IPS DF 19.7 (cell line): ENCODE data around the gene FAM131B.
A peak's percentile ranks its signal among the peaks of the same experiment; 100 is the strongest.
"Not testable (repeated sequence)": the region's sequence is repeated elsewhere in the genome, so short reads cannot be mapped to it uniquely, and the experiment has no call there.

Source experiments
- DNase-seq: peaks from one replicate; pipeline ENCODE4 v3.0.0-alpha.2; 2013; ENCODE audit warnings: low read depth, low spot score

The FAM131B gene

DNA sequence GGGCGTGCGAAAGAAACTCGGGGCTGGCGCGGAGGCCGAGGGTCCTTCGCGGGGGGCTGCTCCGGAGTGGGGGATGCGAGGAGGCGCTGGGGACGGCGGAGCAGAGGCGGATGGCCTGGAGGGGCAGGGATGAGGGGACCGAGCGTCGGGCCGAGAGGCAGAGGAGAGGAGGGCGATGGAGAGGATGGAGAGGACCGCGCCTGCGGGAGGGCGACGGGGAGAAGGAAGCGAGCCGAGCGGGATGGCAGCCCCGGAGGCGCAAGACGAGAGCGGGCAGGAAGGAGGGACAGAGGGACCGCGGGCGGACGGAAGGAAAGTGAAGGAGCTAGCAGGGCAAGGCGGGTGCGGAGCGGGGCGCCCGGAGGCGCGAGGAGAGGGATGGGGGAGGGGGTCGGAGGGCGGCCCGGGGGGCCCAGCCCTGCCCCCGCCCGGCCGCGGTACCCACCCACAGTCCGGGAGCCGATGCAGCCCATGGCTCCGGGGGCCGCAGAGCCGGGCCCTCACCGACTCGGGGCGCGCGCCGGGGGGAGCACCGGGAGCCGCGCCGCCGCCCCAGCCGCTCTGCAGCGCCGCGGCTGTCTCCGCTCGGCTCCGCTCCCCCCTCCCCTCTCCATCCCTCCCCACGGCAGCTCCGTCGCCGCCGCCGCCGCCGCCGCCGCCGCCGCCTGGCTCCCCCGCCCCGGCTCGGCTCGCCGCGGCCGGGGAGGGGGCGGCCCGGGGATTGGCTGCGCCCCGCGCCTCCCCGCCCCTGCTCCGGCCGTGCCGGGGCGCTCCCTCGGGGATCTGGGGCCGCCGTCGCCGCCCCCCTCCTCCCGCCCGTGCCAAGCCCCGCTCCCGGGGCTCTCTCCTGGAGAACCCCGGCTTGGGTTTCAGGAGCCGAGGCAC, at the start of gene FAM131B:
Gene FAM131B, minus strand, starts transcription at position 583 of the 885 bp plus-strand sequence. Its CDS starts 110 bp downstream, at position 473.
- no peak for DNase-seq

DNA sequence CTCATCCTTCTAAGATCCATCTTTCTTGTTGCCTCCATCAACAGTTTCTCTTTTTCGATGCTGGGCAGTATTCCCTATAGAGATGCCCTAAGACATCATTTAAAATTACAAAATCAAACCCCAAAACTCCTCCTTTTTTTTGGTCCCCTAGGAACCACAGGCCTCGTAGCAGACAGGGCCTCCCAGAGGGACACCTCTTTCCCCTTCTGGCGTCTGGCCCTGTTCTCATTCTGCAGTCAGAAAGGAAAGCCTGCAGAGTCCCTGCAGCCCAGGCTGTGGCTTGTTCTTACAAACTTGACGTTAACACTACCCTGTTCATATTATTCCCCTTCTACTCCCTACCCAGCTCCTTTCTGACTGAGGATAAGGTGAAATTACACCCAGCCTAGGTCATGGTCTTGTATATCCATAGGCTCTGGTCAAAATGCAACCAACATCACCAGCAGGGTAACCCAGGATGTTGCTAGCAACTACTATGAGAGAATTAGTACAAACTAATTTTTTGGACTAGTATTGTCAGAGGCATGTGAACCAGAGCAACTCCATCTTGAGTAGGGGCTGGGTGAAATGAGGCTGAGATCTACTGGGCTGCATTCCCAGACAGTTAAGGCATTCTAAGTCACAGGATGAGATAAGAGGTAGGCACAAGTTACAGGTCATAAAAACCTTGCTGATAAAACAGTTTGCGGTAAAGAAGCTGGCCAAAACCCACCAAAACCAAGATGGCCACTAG, 49.6 kb upstream of the FAM131B start:
- no peak for DNase-seq

DNA sequence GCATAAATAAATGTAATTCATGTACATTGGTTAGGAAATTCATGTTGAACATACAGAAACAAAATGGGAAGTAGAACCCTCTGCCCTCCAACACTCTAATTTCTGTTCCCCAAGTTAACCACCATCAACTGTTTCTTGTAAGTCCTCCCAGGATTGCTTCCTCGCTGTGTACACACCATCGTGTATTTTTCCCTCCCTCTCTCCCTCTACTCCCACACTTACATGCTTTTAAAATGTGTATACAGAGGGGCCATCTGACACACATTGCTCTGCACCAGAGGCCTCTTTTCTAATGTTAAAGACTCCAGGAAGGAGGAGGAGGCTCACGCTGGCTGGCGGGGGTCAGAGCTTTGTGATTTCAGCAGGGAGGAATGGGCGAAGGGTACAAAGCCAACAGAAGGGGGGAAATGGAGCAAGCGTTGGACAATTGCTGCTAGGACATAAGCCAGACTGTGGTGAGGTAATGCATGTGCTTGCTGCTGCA, 48.0 kb upstream of the FAM131B start:
- no peak for DNase-seq

DNA sequence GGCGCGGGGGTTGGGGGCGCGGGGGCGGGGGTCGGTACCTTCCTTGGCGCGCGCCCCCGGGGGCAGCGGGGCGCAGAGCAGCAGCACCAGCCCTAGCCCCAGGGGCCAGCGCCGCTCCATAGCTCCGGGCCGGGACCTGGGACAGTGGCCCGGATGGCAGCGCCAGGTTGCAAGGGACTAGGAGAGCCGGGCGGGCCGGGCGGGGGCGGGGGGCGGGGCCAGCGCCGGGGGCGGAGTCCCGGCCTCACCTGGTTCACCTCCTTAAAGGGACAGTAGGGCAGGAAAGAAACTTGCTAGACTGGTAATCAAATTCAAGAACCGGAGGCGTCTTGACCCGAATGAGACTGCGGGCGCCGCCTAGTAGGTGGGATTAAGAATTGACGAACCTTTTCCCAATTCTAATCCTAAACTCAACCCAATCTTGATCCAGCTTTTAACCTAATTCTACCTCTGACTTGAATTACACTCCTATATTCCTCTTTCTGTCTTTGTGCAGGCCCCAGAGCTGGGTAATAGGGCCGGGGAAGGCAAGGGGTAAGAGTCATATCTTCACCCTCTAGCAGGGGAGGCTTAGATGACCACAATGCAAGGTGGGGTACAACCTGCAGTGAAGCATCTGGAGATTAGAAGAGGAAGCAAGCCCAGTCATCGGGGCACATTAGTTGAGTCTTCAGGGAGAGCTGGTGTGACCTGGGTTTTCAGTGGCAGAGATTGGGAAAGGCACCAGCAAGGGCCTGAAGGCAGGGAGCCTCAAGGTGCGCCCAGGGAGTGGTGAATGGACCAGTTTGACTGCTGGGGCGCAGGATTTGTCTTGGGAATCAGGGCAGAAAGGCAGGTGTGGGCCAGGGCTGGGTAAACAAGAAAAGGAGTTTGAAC, 46.4 kb upstream of the FAM131B start, which contains the start of gene EPHA1:
Gene EPHA1, minus strand, starts transcription at position 171 of the 876 bp plus-strand sequence. Its CDS starts 51 bp downstream, at position 120.
- peak; percentile 78 for DNase-seq

DNA sequence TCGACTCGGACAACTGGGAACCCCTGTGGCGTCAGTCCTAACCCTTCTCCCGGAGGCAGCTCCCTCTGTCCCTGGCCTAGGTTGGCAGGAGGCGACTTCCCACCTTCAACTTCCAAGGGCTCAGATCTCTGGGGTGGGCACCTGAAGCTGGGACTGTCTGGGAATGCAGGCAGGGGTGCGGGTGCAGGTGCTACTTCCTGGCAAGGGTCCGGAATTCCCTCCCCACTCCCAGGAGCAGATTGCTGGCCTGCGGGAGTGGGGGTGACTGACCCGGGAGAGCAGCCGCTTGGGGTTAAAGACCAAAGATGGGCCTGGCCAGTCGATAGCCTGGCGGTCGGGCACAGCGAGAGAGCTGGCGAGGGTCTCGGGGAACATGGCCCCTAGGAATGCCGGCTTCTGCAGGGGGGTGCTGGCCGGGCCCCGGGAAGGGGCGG, 45.8 kb upstream of the FAM131B start:
- DNase-seq: no peak

DNA sequence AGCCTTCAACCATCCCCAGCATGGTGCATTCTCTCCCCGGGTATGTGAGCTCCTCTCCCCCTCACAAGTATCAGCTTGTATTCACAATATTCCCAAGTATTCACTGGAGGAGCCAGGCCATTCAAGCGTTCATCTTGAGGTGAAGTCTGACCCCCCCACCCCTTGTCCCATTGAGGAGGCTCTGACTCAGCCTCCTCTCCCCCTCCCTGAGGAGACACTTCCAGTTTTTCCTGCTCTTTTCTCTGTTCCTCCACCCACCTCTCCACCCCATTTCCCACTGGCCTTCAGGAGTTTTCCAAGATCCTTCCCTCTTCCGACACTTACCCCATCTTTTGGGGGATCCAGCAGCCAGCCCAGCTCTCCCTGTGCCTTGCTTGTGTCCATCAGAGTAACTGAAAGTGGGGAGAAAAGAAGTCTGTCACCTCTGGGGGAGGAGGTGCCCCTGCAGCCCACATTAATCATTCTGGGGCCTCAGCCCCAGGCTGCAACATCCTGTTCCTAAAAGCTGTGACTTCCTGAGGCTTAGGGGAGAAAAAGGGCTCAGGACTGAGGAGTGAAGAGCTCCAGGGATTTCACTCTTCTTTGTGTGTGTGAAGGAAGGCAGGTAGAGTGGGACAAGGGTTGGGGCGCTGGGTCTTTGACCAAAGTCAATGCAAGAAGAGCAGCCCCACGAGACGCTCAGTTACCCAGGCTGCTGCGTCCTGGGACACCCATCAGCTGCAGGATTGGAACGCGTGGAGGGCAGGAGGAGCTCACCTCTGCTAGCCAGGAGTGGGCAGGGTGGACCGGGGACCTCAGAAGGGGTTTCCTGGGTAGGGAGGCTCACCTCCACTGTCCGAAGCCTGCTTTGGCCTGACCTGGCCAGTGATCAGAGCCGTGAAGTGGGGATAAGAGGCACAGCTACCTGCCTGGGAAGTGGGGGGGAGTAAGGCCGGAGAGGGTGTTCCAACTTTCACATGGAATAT, 45.1 kb upstream of the FAM131B start:
- DNase-seq: no peak

DNA sequence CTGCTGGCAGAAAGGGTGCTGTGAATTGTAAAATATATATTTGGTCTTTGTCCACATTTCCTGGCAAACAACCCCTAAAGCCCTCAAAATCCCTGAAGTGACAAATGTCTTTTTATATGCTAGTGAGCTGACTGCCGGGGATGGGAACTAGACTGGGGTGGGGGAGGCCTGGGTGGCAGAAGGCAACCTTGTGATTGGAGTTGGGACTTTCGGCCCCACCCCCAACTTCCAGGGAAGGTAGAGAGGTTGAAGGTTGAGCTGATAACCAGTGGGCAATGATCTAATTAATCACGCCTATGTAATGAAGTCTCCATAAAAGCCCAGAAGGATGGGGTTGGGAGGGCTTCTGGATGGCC, 43.5 kb upstream of the FAM131B start:
- peak; percentile 61 for DNase-seq

DNA sequence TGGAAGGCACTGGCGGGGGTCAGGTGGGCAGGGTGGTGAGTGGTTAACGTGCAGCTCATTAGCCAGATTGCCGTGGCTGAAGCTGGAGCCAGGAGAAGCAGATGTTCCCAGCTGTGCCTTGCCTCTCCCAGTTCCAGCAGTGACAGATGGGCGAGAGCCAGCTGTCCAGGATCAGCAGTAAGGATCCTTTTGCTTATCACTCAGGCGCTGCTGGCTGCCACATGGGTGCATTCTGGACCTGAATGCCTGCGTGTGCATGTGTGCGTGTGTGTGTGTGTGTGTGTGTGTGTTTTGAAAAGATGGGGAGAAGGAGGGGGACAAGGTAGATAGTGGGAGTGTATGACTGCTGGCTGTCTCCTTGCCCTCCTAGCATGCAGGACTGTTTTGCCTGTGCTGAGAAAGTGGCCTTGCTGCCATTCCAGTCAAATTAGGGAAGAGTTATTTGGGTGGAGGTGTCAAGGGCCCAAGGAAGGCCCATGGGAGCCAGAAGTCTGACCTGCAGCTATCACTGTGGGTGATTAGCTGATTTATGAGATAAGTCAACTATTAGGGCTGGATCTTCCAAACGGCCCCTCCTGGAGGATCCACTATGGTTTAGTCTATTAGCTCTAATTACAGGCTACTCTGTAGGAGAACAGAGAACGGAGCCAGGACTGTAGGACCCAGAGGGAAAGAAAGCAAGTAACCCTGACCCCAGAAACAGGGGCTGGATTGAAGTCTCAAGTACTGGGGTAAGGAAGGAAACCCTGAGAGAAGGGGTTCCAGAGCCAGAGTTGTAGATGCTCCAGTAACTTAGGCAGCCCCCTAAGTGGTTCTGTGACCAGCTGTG, 42.9 kb upstream of the FAM131B start:
- DNase-seq: no peak

DNA sequence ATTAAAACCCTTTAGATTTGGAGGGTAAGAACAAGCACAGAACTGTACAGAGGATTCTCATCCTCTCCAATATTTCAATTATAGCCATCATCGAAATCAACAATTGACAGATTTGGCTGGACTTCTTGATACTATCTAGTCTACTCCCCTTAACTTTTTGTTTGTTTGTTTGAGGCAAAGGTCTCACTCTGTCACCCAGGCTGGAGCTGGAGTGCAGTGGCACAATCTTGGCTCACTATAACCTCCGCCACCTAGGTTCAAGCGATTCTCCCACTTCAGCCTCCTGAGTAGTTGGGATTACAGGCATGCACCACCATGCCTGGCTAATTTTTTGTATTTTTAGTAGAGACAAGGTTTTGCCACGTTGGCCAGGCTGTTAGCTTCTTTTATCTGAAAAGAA, 39.7 kb upstream of the FAM131B start:
- not testable (repeated sequence) for DNase-seq

DNA sequence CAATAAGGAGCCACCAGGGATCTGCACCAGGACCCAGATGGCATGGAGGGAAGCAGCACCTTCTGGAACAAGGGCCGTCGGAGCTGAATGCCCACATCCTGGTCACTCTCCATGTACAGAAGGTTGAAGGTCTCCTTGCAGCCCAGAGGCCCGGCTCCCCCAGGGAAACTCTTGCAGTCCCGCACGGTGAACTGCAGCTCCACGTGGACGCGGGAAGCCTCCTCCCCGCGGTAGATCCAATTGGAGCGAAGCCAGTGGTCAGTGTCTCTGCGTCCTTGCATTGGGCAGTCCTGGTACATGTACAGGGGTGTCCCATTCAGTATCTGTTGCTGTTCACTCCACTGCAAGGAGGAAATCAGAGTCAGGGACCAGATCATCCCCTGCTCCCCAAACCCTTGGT, 38.8 kb upstream of the FAM131B start:
- DNase-seq: no peak

DNA sequence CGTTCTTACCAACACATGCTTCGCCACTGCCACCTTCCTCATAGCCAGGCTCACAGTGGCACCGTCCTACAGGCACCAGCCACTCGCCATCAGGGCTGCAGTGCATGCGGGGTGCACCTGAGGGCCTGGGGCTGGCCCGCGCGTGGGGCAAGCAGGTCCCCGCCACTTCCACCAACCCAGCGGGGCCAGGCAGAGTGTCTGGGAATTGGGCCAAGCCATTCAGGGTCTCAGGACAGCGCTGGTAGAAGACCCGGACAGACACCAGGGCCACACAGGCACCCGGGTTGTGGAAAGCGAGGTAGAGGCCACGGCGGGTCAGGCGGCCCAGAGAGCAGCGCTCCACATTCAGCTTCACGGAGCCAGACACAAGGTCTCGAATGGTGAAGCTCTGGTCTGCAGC, 37.1 kb upstream of the FAM131B start:
- no peak for DNase-seq

DNA sequence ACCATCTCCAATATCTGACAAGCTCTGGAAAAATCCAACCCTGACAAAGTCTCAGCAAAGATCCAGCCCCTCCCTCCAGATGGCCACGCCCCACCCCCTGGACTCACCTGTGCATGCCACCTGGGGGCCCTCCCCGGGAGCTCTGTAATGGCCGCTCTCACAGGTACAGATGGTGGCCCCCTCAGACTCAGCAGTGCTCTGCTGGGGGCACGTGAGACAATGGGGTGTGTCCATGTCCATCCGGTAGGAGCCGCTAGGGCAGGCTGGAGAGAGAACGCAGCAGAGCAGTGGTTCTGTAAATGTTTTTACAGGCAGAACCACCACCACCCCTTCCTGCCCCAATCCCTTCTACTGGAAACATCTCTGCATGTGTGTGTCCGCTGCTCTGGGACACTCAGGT, 36.6 kb upstream of the FAM131B start:
- no peak for DNase-seq

DNA sequence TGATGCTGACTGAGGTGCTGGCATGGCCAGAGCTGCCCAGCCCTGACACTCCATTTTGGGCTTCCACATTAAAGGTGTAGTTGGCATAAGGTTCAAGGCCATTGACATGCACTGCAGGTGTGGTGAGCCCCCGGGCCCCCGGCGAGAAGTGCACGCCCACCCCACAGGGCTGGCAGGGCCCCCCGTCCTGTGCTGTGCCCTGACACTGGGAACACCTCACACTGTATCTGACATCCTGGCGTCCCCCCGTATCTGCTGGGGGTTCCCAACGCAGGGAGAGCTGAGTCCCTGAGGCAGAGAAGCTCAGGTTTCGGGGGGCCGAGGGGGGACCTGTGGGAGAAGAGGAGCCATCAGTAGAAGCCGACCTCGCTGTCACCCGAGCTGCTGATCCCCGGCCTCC, 36.1 kb upstream of the FAM131B start:
- DNase-seq: no peak

DNA sequence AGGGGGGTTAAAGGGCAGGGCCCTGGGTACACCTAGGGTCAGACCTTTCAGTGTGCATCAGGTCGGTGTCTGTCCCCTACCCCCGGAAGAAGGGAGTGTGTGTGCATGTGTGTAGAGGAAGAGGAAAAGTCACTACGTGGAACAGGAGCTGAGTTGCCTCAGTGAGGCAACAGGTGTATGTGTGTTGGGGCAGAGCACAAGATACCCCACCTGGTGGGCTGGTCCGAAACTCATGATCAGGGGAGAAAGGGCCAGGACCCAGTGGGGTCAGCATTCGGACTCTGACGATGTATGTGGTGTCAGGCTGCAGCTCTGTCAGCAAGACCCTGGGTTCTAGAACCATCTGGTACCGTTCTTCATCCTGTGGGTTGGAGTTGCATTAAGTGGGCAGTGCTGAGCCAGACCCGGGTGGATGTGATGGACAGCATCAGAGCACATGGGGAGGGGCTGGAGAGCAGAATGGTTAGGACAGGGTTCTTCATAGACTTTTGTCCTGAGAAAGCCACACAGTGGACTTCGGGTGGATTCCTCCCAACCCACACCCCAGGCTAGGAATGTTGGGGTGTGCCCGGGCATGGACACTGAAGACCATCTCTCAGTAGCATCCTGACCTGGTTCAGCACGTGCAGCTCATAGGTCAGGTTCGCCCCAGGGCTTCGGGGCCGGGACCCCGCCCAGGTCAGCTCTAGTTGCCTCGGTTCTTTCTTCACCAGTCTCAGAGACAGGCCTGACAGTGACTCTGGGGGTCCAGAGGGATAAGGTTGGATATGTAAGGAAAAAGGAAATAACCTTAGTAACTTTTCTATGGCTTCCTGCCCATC, 35.4 kb upstream of the FAM131B start:
- no peak for DNase-seq

DNA sequence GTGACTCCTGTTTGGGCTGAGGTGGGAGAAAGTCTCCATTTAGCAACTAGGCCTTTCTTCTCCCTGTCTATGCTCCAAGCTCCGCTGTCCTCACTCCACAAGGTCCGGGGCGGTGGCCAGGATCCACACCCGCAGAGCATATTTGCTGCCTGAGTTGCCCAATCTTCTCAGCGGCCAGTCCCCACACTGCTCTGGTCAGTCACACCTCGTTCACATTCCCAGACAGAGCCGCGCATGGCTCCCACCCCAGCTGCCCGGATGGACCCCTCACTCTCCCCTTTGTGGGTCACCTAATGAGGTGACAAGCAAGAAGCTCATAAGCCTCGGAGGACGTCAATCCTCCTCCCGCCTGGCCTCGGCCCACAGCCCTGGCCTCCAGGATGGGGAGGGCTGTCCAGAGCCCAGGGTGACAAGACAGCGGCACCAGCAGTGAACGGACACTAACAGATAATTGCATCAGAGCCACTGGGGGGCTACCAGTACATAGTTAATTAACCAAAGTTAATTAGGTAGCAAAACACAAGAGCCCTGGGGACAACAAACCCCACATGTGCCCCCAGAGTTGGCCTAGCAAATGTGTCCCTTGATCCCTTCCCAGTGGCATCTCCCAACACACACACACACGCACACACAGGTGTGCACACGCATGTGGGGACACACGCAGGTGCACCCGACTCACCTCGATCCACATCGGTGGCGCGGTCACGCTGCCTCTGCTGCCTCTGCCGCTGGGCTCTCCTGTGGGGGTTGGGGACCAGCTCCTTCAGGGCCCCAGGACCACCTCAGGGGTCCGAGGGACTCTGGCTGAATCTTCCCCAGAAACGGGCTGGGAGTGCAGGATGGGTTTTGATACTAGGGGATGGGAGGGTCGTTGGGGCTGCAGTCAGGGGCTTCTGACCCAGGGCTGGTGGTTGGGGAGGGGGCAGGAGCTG, 34.4 kb upstream of the FAM131B start:
- DNase-seq: no peak

DNA sequence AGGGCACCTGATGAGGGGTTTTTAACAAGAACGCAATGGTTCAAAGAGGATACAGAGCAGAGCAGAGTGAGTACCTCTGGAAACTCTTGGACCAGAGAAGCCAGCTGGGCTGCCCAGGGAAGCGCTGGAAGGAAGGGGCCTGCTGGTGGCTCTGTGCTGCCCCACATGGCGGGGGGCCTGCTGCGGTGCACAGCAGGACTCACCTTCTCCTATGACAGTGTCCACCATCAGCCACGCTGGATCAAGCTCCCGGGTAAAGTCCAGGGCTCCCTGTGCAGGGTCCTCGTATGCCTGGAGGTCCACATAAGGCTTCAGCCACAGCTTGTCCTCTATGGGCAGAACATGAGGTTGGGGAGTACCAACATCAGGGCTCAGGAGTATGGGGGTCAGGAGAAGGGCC, 33.7 kb upstream of the FAM131B start:
- no peak for DNase-seq
